AG04449 (cell line): ENCODE data around the gene SLC41A1.

ENCODE experiments used
- CTCF ChIA-PET: fragments of 350-600 bp; formaldehyde crosslinking; extraction: SDS; loops from one replicate; lab custom pipeline; 2021; ENCODE audit warnings: antibody characterized with exemption; lab: Yijun Ruan, JAX
- POLR2A ChIA-PET: fragments of 400-600, 350-600 bp; formaldehyde crosslinking; extraction: SDS; loops from one replicate; lab custom pipeline; 2020; ENCODE audit warnings: antibody characterized with exemption, inconsistent platforms; lab: Yijun Ruan, JAX
- DNase-seq: peaks from one replicate; pipeline ENCODE4 v3.0.0-alpha.2; 2010; ENCODE audit warnings: low read depth, low spot score
- H3K4me3 ChIP-seq: 2 replicates; pipeline ENCODE4 v1.5.1; 2011; ENCODE audit warnings: low read depth, mild to moderate bottlenecking, control low read depth, low read length
- CTCF ChIP-seq: IDR thresholded peaks from one replicate; pipeline ENCODE4 v1.5.1; 2011; ENCODE audit warnings: mild to moderate bottlenecking, moderate library complexity, low read length, control low read depth, inconsistent platforms; ENCODE audit not compliant: insufficient read depth; ENCODE audit errors: missing control alignments

The SLC41A1 gene

GRCh38 chr1:205851993-205852392, 39.0 kb upstream of the SLC41A1 start:
- ChIA-PET CTCF (no interaction called here), POLR2A (no interaction called here)
- H3K4me3 ChIP-seq: no peak overlapping the region
- DNase-seq: no peak
- no peak for TF ChIP-seq CTCF

- no peak for TF ChIP-seq CTCF
- ChIA-PET POLR2A (interaction anchor here (0.6 kb wide), 1 partner anchor 36 kb away, joined by 3 read pairs; no protein-coding TSS in a partner anchor), CTCF (interaction anchor here (0.9 to 1.5 kb wide), 3 partner anchors 58 to 128 kb away, joined by 3 to 6 read pairs (median 4); no protein-coding TSS in a partner anchor)
- DNase-seq: no peak
- peak within 1 kb of the TSS; percentile 49 for H3K4me3 ChIP-seq
Measured at GRCh38 chr1:205849619-205850355, 36.8 kb upstream of the SLC41A1 start, which contains the start of gene PM20D1. PM20D1 (minus strand) TSS chr1:205850132; CDS start chr1:205850072, 60 bp downstream.

GRCh38 chr1:205843036-205843859, 30.2 kb upstream of the SLC41A1 start:
- CTCF ChIA-PET: interaction anchor here (1.1 kb wide), 1 partner anchor 8 kb away, joined by 3 read pairs; no protein-coding TSS in a partner anchor
- no peak for TF ChIP-seq CTCF
- POLR2A ChIA-PET: no interaction called here
- DNase-seq: no peak
- H3K4me3 ChIP-seq: no peak overlapping the region

GRCh38 chr1:205842229-205842628, 29.2 kb upstream of the SLC41A1 start:
- H3K4me3 ChIP-seq: no peak overlapping the region
- no peak for DNase-seq
- CTCF ChIA-PET: no interaction called here
- POLR2A ChIA-PET: no interaction called here
- no peak for TF ChIP-seq CTCF

GRCh38 chr1:205840146-205840923, 27.3 kb upstream of the SLC41A1 start:
- CTCF ChIA-PET: interaction anchor here (1.0 to 1.2 kb wide), 2 partner anchors 11 to 94 kb away, joined by 3 read pairs; no protein-coding TSS in a partner anchor
- POLR2A ChIA-PET: no interaction called here
- DNase-seq: no peak
- no peak for TF ChIP-seq CTCF
- H3K4me3 ChIP-seq: no peak overlapping the region
